ENCODE data around the gene DTD1.
A peak's percentile ranks its signal among the peaks of the same experiment; 100 is the strongest.

DTD1 gene

GRCh38 chr20:18672834-18673233 lies 85.0 kb downstream of the DTD1 start:
- no peak overlapping the region for H3K27ac ChIP-seq (ENCODE audit: low read depth, low read length)
- H3K9ac ChIP-seq (ENCODE audit: low read length), result no peak overlapping the region
- H3K27me3 ChIP-seq (ENCODE audit: control insufficient read depth, insufficient read depth, low read length), result no peaks in the 10 kb centered on the region
- H3K36me3 ChIP-seq (ENCODE audit: control insufficient read depth, insufficient read depth, low read length), result no peaks in the 10 kb centered on the region
- no peak overlapping the region for H3K4me3 ChIP-seq (ENCODE audit: low read length)
- H3K4me1 ChIP-seq (ENCODE audit: control insufficient read depth, insufficient read depth, low read length), result peaks cover 21% of the 10 kb centered on the region

DNA sequence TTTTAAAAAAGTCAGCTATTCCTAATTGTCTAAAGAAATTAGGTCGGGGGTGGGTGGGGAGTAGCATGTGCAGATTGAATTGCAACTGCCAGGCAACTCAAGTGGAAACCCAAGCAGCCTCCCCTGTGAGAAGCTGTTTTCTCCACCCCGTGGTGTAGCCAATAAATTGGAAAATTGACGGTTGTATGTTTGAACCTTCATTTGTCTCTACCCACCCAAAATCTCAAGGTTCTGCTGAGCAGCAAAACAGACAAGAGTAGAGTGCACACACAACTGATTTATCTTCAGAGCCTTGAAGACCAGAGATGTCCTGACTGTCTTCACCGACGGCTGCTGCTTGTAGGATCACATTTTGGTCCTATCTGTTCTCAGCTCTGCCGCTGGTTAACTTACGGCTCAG lies 88.5 kb downstream of the DTD1 start:
- Histone ChIP-seq H3K27ac (ENCODE audit: low read depth, low read length) (peak overlapping the region; percentile 50), H3K27me3 (ENCODE audit: control insufficient read depth, insufficient read depth, low read length) (no peaks in the 10 kb centered on the region), H3K9ac (ENCODE audit: low read length) (no peak overlapping the region), H3K4me3 (ENCODE audit: low read length) (no peak overlapping the region), H3K4me1 (ENCODE audit: control insufficient read depth, insufficient read depth, low read length) (peaks cover 3% of the 10 kb centered on the region), H3K36me3 (ENCODE audit: control insufficient read depth, insufficient read depth, low read length) (no peaks in the 10 kb centered on the region)

DNA sequence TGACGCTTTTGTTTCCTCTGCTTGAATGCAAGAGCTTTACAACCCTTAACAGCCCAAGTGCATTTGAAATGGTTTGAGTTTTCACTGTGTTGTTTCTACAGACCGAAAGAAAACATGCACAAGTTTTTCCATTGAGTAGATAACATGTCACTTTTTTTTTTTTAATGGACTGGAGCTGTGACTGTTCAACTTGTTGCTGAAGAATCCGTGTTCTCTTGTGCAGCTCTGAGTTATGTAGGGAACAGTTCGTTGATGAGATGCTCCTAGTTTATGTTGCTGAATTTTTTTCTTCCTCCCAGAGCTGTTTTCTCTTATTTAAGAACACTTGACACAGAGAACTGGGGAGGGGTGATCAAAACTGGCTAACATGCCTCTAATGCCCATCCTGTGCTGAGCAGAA lies 89.3 kb downstream of the DTD1 start:
- Histone ChIP-seq H3K4me3 (ENCODE audit: low read length) (no peak overlapping the region), H3K27me3 (ENCODE audit: control insufficient read depth, insufficient read depth, low read length) (no peaks in the 10 kb centered on the region), H3K27ac (ENCODE audit: low read depth, low read length) (peak overlapping the region; percentile 50), H3K4me1 (ENCODE audit: control insufficient read depth, insufficient read depth, low read length) (peaks cover 3% of the 10 kb centered on the region), H3K9ac (ENCODE audit: low read length) (no peak overlapping the region), H3K36me3 (ENCODE audit: control insufficient read depth, insufficient read depth, low read length) (no peaks in the 10 kb centered on the region)

- H3K27me3 ChIP-seq (ENCODE audit: control insufficient read depth, insufficient read depth, low read length), result no peaks in the 10 kb centered on the region
- no peak overlapping the region for H3K9ac ChIP-seq (ENCODE audit: low read length)
- H3K4me1 ChIP-seq (ENCODE audit: control insufficient read depth, insufficient read depth, low read length), result peaks cover 3% of the 10 kb centered on the region
- no peak overlapping the region for H3K4me3 ChIP-seq (ENCODE audit: low read length)
- H3K27ac ChIP-seq (ENCODE audit: low read depth, low read length), result no peak overlapping the region
- no peaks in the 10 kb centered on the region for H3K36me3 ChIP-seq (ENCODE audit: control insufficient read depth, insufficient read depth, low read length)
Observed at GRCh38 chr20:18678549-18679419, 90.9 kb downstream of the DTD1 start.

DNA sequence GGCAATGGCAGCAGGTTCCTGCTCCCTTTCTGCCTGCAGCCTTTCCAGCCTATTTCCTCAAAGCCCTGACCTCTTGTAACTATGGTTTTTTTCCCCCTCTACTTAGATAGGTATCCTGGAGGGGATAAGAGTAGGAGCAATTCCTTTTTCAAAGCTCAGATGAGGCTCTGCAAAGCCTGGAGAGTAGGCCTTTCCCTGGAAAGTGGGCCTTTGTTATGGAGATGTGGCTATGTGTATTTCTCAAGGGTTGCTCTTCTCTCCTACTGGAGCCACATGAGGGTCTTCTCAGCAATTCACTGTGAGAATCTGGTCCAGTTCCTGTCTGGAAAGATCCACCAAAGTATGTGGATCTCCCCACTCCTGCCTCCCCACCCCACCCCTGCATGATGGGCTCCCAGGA lies 96.0 kb downstream of the DTD1 start:
- Histone ChIP-seq H3K27ac (ENCODE audit: low read depth, low read length) (no peak overlapping the region), H3K4me1 (ENCODE audit: control insufficient read depth, insufficient read depth, low read length) (no peaks in the 10 kb centered on the region), H3K27me3 (ENCODE audit: control insufficient read depth, insufficient read depth, low read length) (no peaks in the 10 kb centered on the region), H3K4me3 (ENCODE audit: low read length) (no peak overlapping the region), H3K9ac (ENCODE audit: low read length) (no peak overlapping the region), H3K36me3 (ENCODE audit: control insufficient read depth, insufficient read depth, low read length) (no peaks in the 10 kb centered on the region)

DNA sequence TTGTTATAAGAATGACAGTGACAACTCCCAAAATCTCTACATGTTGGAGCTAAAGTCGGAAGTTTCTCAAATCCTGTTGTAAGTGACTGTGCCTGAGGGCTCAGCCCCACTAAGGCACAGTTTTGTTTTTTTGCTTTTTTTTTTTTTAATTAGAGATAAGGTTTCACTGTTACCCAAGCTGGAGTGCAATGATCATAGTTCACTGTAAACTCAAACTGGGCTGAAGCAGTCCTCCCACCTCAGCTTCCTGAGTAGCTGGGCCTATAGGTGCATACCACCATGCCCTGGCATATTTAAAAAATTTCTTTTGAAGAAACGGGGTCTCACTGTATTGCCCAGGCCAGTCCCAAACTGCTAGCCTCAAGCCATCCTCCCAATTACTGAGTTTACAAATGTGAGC lies 96.9 kb downstream of the DTD1 start:
- no peak overlapping the region for H3K27ac ChIP-seq (ENCODE audit: low read depth, low read length)
- H3K27me3 ChIP-seq (ENCODE audit: control insufficient read depth, insufficient read depth, low read length), result no peaks in the 10 kb centered on the region
- H3K4me3 ChIP-seq (ENCODE audit: low read length), result no peak overlapping the region
- no peaks in the 10 kb centered on the region for H3K4me1 ChIP-seq (ENCODE audit: control insufficient read depth, insufficient read depth, low read length)
- no peaks in the 10 kb centered on the region for H3K36me3 ChIP-seq (ENCODE audit: control insufficient read depth, insufficient read depth, low read length)
- no peak overlapping the region for H3K9ac ChIP-seq (ENCODE audit: low read length)

DNA sequence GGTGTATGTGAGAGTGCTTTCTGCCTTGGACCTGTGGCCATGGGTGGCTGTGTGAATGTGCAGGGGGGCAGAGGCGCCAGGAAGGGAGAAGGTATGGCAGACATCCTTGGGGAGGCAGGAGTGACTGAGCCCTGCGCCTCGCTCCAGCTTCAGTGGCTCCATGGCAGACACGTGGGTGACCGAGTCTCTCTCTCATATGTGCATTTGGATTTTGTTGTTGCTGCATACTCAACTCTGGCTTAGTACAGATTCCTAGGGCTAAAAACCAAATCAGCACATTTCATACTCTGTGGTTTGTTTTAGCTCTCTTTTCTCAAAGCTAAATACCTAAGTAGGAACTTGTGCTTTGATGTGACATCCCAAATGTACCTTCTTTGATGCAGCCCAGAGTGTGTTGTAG lies 97.6 kb downstream of the DTD1 start:
- H3K9ac ChIP-seq (ENCODE audit: low read length), result no peak overlapping the region
- no peak overlapping the region for H3K4me3 ChIP-seq (ENCODE audit: low read length)
- no peaks in the 10 kb centered on the region for H3K4me1 ChIP-seq (ENCODE audit: control insufficient read depth, insufficient read depth, low read length)
- H3K36me3 ChIP-seq (ENCODE audit: control insufficient read depth, insufficient read depth, low read length), result no peaks in the 10 kb centered on the region
- H3K27me3 ChIP-seq (ENCODE audit: control insufficient read depth, insufficient read depth, low read length), result no peaks in the 10 kb centered on the region
- H3K27ac ChIP-seq (ENCODE audit: low read depth, low read length), result no peak overlapping the region

DNA sequence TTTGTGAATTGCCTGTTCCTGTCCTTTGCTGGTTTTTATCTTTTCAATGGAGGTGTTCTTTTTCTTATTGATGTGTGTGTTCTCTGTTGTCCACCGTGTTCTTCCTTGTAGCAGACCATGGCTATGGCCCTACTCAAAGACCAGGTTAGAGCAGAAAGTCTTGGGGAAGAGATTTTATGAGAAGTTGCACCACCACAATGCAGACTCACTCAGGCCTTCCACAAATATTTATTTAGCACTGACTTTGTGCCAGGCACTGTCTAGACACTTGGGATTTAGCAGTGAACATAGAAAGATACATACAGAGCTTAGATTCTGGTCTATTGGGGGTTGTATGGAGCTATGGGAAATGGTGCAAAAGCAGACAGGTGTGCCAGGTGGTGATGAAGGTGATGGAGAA lies 98.8 kb downstream of the DTD1 start:
- H3K9ac ChIP-seq (ENCODE audit: low read length), result no peak overlapping the region
- no peaks in the 10 kb centered on the region for H3K4me1 ChIP-seq (ENCODE audit: control insufficient read depth, insufficient read depth, low read length)
- no peak overlapping the region for H3K27ac ChIP-seq (ENCODE audit: low read depth, low read length)
- H3K4me3 ChIP-seq (ENCODE audit: low read length), result no peak overlapping the region
- no peaks in the 10 kb centered on the region for H3K36me3 ChIP-seq (ENCODE audit: control insufficient read depth, insufficient read depth, low read length)
- H3K27me3 ChIP-seq (ENCODE audit: control insufficient read depth, insufficient read depth, low read length), result no peaks in the 10 kb centered on the region

DNA sequence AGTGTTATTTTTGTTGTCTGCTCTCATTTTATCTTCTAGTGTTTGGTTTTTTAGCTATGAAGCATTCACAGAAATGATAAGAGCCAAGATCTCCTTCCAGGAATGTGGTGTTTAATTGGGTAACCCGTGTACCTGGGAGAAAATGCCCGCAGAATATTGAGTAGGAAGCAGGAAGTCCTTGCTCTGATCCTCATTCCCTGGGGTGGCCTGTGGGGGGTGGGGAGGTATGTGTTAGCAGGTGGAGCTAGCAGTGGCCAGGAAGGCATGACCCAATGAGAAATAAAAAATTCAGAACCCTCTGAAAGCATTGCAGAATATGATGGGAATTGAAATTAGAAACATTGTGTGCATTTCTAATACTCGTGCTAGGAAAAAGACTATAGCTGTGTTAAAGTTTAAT lies 100.8 kb downstream of the DTD1 start:
- Histone ChIP-seq H3K36me3 (ENCODE audit: control insufficient read depth, insufficient read depth, low read length) (no peaks in the 10 kb centered on the region), H3K27ac (ENCODE audit: low read depth, low read length) (no peak overlapping the region), H3K4me1 (ENCODE audit: control insufficient read depth, insufficient read depth, low read length) (peaks cover 4% of the 10 kb centered on the region), H3K27me3 (ENCODE audit: control insufficient read depth, insufficient read depth, low read length) (no peaks in the 10 kb centered on the region), H3K4me3 (ENCODE audit: low read length) (no peak overlapping the region), H3K9ac (ENCODE audit: low read length) (no peak overlapping the region)

DNA sequence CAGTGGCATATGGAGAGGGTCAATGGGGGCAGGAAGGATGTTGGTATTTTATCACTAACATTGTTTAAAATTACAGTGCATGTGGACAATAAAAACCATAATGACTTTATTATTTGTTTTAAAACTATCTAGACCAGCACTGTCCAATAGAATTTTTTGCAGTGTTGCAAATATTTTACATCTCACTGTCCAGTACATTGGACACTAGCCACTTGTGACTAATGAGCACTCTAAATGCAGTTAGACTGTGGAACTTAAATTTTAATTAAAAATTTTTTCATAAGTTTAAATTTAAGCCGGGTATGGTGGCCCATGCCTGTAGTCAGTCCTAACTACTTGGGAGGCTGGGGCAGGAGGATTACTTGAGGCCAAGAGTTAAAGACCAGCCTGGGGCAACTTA lies 101.7 kb downstream of the DTD1 start:
- peaks cover 4% of the 10 kb centered on the region for H3K4me1 ChIP-seq (ENCODE audit: control insufficient read depth, insufficient read depth, low read length)
- no peaks in the 10 kb centered on the region for H3K36me3 ChIP-seq (ENCODE audit: control insufficient read depth, insufficient read depth, low read length)
- H3K27me3 ChIP-seq (ENCODE audit: control insufficient read depth, insufficient read depth, low read length), result no peaks in the 10 kb centered on the region
- no peak overlapping the region for H3K27ac ChIP-seq (ENCODE audit: low read depth, low read length)
- no peak overlapping the region for H3K4me3 ChIP-seq (ENCODE audit: low read length)
- no peak overlapping the region for H3K9ac ChIP-seq (ENCODE audit: low read length)

DNA sequence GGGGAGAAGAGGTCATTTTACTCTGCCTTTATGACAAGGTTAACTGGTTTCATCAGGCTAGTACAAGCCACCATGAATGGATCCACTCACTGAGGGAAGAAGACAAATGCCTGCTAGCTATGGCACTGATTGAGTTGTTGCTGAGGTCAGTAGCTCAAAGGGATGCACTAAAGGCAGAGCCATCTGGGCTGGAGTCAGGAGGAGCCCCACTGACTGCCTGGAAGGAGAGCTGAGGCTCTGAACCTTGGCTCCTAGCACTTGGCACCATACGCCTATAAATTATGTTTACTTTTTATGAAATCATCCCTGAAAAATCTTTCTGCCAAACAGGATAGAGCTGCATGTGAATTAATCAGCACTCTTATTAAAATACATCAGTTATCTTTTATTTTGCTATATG lies 104.6 kb downstream of the DTD1 start:
- H3K27me3 ChIP-seq (ENCODE audit: control insufficient read depth, insufficient read depth, low read length), result no peaks in the 10 kb centered on the region
- no peak overlapping the region for H3K4me3 ChIP-seq (ENCODE audit: low read length)
- no peak overlapping the region for H3K9ac ChIP-seq (ENCODE audit: low read length)
- H3K4me1 ChIP-seq (ENCODE audit: control insufficient read depth, insufficient read depth, low read length), result peaks cover 4% of the 10 kb centered on the region
- H3K36me3 ChIP-seq (ENCODE audit: control insufficient read depth, insufficient read depth, low read length), result no peaks in the 10 kb centered on the region
- H3K27ac ChIP-seq (ENCODE audit: low read depth, low read length), result no peak overlapping the region

GRCh38 chr20:18694071-18694470 lies 106.2 kb downstream of the DTD1 start:
- Histone ChIP-seq H3K27me3 (ENCODE audit: control insufficient read depth, insufficient read depth, low read length) (no peaks in the 10 kb centered on the region), H3K9ac (ENCODE audit: low read length) (no peak overlapping the region), H3K36me3 (ENCODE audit: control insufficient read depth, insufficient read depth, low read length) (no peaks in the 10 kb centered on the region), H3K4me1 (ENCODE audit: control insufficient read depth, insufficient read depth, low read length) (peaks cover 4% of the 10 kb centered on the region), H3K27ac (ENCODE audit: low read depth, low read length) (no peak overlapping the region), H3K4me3 (ENCODE audit: low read length) (no peak overlapping the region)

DNA sequence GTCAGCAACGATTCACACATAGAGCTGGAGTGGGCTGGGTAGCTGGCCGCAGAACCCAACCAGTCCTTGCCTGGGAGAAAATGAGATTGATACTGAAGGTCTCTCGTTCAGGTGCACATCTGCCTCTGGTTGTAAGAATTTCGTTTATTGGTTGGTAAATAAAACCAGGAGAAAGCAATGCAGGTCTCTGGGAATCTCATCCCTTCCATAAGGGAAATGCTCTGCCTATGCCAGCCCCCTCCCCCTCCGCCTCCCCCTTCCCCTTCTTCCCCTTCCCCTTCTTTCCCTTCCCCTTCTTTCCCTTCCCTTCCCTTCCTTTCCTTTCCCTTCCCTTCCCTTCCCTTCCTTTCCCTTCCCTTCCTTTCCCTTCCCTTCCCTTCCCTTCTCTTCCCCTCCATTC lies 107.3 kb downstream of the DTD1 start:
- Histone ChIP-seq H3K27me3 (ENCODE audit: control insufficient read depth, insufficient read depth, low read length) (no peaks in the 10 kb centered on the region), H3K4me3 (ENCODE audit: low read length) (no peak overlapping the region), H3K4me1 (ENCODE audit: control insufficient read depth, insufficient read depth, low read length) (peaks cover 4% of the 10 kb centered on the region), H3K27ac (ENCODE audit: low read depth, low read length) (no peak overlapping the region), H3K9ac (ENCODE audit: low read length) (no peak overlapping the region), H3K36me3 (ENCODE audit: control insufficient read depth, insufficient read depth, low read length) (no peaks in the 10 kb centered on the region)
